Mesenchymal stem cell (in vitro differentiated cells and primary cell): ENCODE measurements around the gene KATNB1.
A peak's percentile ranks its signal among the peaks of the same experiment; 100 is the strongest.

ENCODE experiments used
- DNase-seq: peaks from one replicate; pipeline ENCODE4 v3.0.0-alpha.2; 2013
- H2AFZ ChIP-seq: one replicate; pipeline ENCODE4 v1.6.1; 2013; ENCODE audit warnings: low read depth, mild to moderate bottlenecking, control low read depth, inconsistent platforms, low read length, moderate library complexity
- H2AK5ac ChIP-seq: 2 replicates; pipeline ENCODE4 v1.6.1; 2013; ENCODE audit warnings: low read length, moderate library complexity, mild to moderate bottlenecking, inconsistent platforms; ENCODE audit not compliant: severe bottlenecking
- H2BK120ac ChIP-seq: one replicate; pipeline ENCODE4 v1.6.1; 2013; ENCODE audit warnings: low read depth, mild to moderate bottlenecking, inconsistent platforms, low read length, moderate library complexity
- H2BK12ac ChIP-seq, 2 experiments: one replicate each; pipeline ENCODE4 v1.6.1; 2013; ENCODE audit warnings: inconsistent platforms in 2 of 2, low read length in 2 of 2, mild to moderate bottlenecking in 2 of 2, moderate library complexity in 2 of 2, control low read depth in 1 of 2
- H2BK15ac ChIP-seq: one replicate; pipeline ENCODE4 v1.6.1; 2013; ENCODE audit warnings: mild to moderate bottlenecking, low read depth, inconsistent platforms; ENCODE audit not compliant: poor library complexity, severe bottlenecking
- H2BK5ac ChIP-seq: 2 replicates; pipeline ENCODE4 v1.6.1; 2013; ENCODE audit warnings: low read depth, mild to moderate bottlenecking, low read length, control low read depth, inconsistent platforms; ENCODE audit not compliant: poor library complexity, severe bottlenecking
- H3K14ac ChIP-seq, 2 experiments: one replicate each; pipeline ENCODE4 v1.6.1; 2013; ENCODE audit warnings: inconsistent platforms in 2 of 2, low read length in 2 of 2, control low read depth in 1 of 2, mild to moderate bottlenecking in 1 of 2, moderate library complexity in 1 of 2
- H3K18ac ChIP-seq, 2 experiments: one replicate each; pipeline ENCODE4 v1.6.1; 2013; ENCODE audit warnings: inconsistent platforms in 2 of 2, low read length in 2 of 2, control low read depth in 1 of 2, low read depth in 1 of 2, mild to moderate bottlenecking in 1 of 2
- H3K23ac ChIP-seq, 2 experiments: one replicate each; pipeline ENCODE4 v1.6.1; 2013; ENCODE audit warnings: inconsistent platforms in 2 of 2, low read length in 2 of 2, mild to moderate bottlenecking in 2 of 2, moderate library complexity in 2 of 2, control low read depth in 1 of 2
- H3K27ac ChIP-seq: 2 replicates; pipeline ENCODE4 v1.5.1; 2013; ENCODE audit warnings: mild to moderate bottlenecking, moderate library complexity, low read length, control low read depth, inconsistent platforms; ENCODE audit not compliant: poor library complexity, severe bottlenecking
- H3K27me3 ChIP-seq, 2 experiments: 2 replicates each; pipeline versions ENCODE4 v1.6.1 to v1.7.0; 2013; ENCODE audit warnings: low read length in 2 of 2, mild to moderate bottlenecking in 2 of 2, moderate library complexity in 2 of 2, control low read depth in 1 of 2, inconsistent platforms in 1 of 2; ENCODE audit not compliant: control insufficient read depth in 1 of 2, insufficient read depth in 1 of 2
- H3K36me3 ChIP-seq, 2 experiments: 2 replicates each; pipeline versions ENCODE4 v1.6.1 to v1.7.0; 2013; ENCODE audit warnings: low read length in 2 of 2, control low read depth in 1 of 2, inconsistent platforms in 1 of 2, low read depth in 1 of 2, mild to moderate bottlenecking in 1 of 2; ENCODE audit not compliant: insufficient read depth in 2 of 2, control insufficient read depth in 1 of 2
- H3K4ac ChIP-seq, 2 experiments: one replicate each; pipeline ENCODE4 v1.6.1; 2013; ENCODE audit warnings: inconsistent platforms in 2 of 2, low read length in 2 of 2, mild to moderate bottlenecking in 2 of 2, moderate library complexity in 2 of 2, control low read depth in 1 of 2, low read depth in 1 of 2
- H3K4me1 ChIP-seq: 2 replicates; pipeline ENCODE4 v1.6.1; 2013; ENCODE audit warnings: low read depth, low read length, control low read depth; ENCODE audit not compliant: control insufficient read depth, insufficient read depth
- H3K4me2 ChIP-seq: 2 replicates; pipeline ENCODE4 v1.6.1; 2013; ENCODE audit warnings: low read length, mild to moderate bottlenecking, inconsistent platforms; ENCODE audit not compliant: poor library complexity, severe bottlenecking
- H3K4me3 ChIP-seq, 2 experiments: 2 replicates each; pipeline versions ENCODE4 v1.5.1 to v1.7.0; 2013; ENCODE audit warnings: low read length in 2 of 2, mild to moderate bottlenecking in 2 of 2, control low read depth in 1 of 2, low read depth in 1 of 2; ENCODE audit not compliant: insufficient read depth in 1 of 2
- H3K79me1 ChIP-seq: replicated peaks from 2 replicates; pipeline ENCODE4 v1.6.1; 2013; ENCODE audit warnings: mild to moderate bottlenecking, control low read depth, low read length, inconsistent platforms; ENCODE audit not compliant: poor library complexity, severe bottlenecking
- H3K9ac ChIP-seq: 2 replicates; pipeline ENCODE4 v1.7.0; 2013; ENCODE audit warnings: mild to moderate bottlenecking, low read length, moderate library complexity
- H3K9me3 ChIP-seq: 2 replicates; pipeline ENCODE4 v1.7.0; 2013; ENCODE audit warnings: mild to moderate bottlenecking, low read length; ENCODE audit not compliant: control insufficient read depth
- H4K8ac ChIP-seq: one replicate; pipeline ENCODE4 v1.6.1; 2013; ENCODE audit warnings: inconsistent platforms, mild to moderate bottlenecking, low read length, moderate library complexity
- H4K91ac ChIP-seq: one replicate; pipeline ENCODE4 v1.6.1; 2013; ENCODE audit warnings: mild to moderate bottlenecking, low read length, inconsistent platforms
- WGBS: methylation state at CpG from one replicate; pipeline ENCODE4 v1.1.7; 2013; ENCODE audit warnings: mixed read lengths; 5-methylcytosine and 5-hydroxymethylcytosine counted together

Gene KATNB1

DNA sequence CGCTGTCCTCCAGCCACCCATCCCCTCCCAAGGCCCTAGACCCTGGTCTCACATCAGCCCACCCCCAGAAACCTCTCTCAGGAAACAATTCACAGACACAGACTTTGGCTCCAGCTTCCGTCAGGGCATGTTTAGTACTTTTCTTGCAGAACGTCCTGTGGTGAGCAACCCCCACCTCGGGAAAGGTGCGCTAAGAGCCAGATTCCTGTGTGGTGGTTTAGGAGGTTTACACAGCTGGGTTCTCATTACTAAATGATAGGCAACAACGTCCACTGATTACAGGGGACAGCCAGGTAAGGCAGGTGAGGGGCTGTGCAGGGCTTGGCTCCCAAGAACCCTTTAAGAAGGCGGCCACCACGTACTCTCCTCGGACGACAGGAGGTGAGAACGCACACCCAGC is 37.4 kb downstream of the KATNB1 start:
- Histone ChIP-seq H3K18ac (no peak overlapping the region), H3K4me2 (no peak overlapping the region), H3K36me3 (peaks cover 36 to 79% of the 10 kb centered on the region in 2 experiments), H3K14ac (no peak overlapping the region), H3K9ac (no peak overlapping the region), H3K4me1 (peaks cover 54% of the 10 kb centered on the region), H2AFZ (no peak overlapping the region), H2BK5ac (no peak overlapping the region), H3K4me3 (no peak overlapping the region), H3K23ac (no peak overlapping the region), H2AK5ac (peak overlapping the region; percentile 21), H3K27me3 (no peaks in the 10 kb centered on the region), H3K27ac (peak overlapping the region; percentile 89), H3K79me1 (peaks cover 32% of the 10 kb centered on the region), H4K91ac (no peak overlapping the region), H4K8ac (no peak overlapping the region), H3K4ac (no peak overlapping the region), H2BK12ac (no peak overlapping the region), H2BK15ac (no peak overlapping the region), H2BK120ac (no peak overlapping the region), H3K9me3 (no peaks in the 10 kb centered on the region)
- WGBS: 95% methylated on average over 11 of the region's 11 CpGs
- DNase-seq: no peak

DNA sequence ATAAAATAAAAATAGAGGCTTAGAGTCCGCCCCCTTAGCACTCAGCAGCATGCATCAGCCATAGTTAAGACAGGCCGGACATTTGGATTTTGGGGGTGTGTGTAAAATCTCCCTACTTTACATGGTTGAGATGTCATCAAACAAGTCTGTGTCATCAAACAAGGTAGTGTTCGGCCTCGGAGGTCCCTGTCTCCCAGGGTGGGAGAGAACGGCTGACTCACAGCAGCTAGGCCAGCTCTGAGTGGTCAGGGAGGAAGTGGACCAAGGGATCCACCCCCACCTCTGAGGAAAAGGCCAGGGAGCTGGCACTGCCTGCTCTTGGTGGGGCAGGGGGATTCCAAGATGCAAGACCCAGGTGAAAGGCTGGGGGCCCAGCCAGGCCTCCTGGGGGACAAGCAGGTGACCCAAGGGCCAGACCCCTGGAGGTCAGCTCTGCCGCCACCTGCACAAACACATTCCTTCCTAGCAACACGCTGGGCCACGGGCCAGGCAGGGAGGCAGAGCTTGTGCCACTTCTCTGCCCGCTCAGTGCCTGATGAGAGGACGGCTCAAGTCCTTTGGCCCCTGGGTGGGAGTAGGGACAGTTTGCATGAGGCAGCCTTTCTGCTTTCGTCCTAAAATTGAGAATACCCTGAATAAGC is 38.2 kb downstream of the KATNB1 start:
- Histone ChIP-seq H3K23ac (no peak overlapping the region), H3K79me1 (peaks cover 32% of the 10 kb centered on the region), H3K27me3 (no peaks in the 10 kb centered on the region), H4K8ac (no peak overlapping the region), H4K91ac (no peak overlapping the region), H3K14ac (no peak overlapping the region), H2BK120ac (no peak overlapping the region), H2AK5ac (no peak overlapping the region), H2BK5ac (no peak overlapping the region), H2BK15ac (no peak overlapping the region), H3K18ac (no peak overlapping the region), H3K27ac (peak overlapping the region; percentile 89), H2AFZ (no peak overlapping the region), H2BK12ac (no peak overlapping the region), H3K4me3 (no peak overlapping the region), H3K36me3 (peaks cover 32 to 74% of the 10 kb centered on the region in 2 experiments), H3K4ac (no peak overlapping the region), H3K9ac (no peak overlapping the region), H3K4me2 (no peak overlapping the region), H3K4me1 (peaks cover 56% of the 10 kb centered on the region), H3K9me3 (no peaks in the 10 kb centered on the region)
- 80% methylated on average over 10 of the region's 11 CpGs for WGBS
- DNase-seq: peak; percentile 37

- no peak overlapping the region for H4K91ac ChIP-seq
- H2BK120ac ChIP-seq: no peak overlapping the region
- peak overlapping the region; percentile 89 for H3K27ac ChIP-seq
- H3K9me3 ChIP-seq: no peaks in the 10 kb centered on the region
- peaks cover 27 to 64% of the 10 kb centered on the region in 2 experiments for H3K36me3 ChIP-seq
- H2BK12ac ChIP-seq: no peak overlapping the region
- no peak overlapping the region for H3K4ac ChIP-seq
- peak overlapping the region; percentile 93 for H2AK5ac ChIP-seq
- H2AFZ ChIP-seq: no peak overlapping the region
- 91% methylated on average over 12 of the region's 12 CpGs for WGBS
- H3K14ac ChIP-seq: no peak overlapping the region
- H3K23ac ChIP-seq: peak overlapping the region in 1 of 2 experiments; percentile 9
- H3K4me3 ChIP-seq: no peak overlapping the region
- H3K79me1 ChIP-seq: peaks cover 26% of the 10 kb centered on the region
- no peak overlapping the region for H3K9ac ChIP-seq
- H4K8ac ChIP-seq: no peak overlapping the region
- no peak for DNase-seq
- H3K4me1 ChIP-seq: peaks cover 53% of the 10 kb centered on the region
- H2BK5ac ChIP-seq: peak overlapping the region; percentile 24
- H3K18ac ChIP-seq: no peak overlapping the region
- H2BK15ac ChIP-seq: no peak overlapping the region
- H3K27me3 ChIP-seq: no peaks in the 10 kb centered on the region
- no peak overlapping the region for H3K4me2 ChIP-seq
These were observed 39.2 kb downstream of the KATNB1 start for GRCh38 chr16:57774705-57775285.

- Histone ChIP-seq H2BK120ac (no peak overlapping the region), H2BK15ac (no peak overlapping the region), H3K4me3 (no peak overlapping the region), H3K4me1 (peaks cover 50% of the 10 kb centered on the region), H3K4ac (no peak overlapping the region), H3K9ac (no peak overlapping the region), H4K8ac (peak overlapping the region; percentile 57), H2BK12ac (no peak overlapping the region), H4K91ac (peak overlapping the region; percentile 11), H3K23ac (peak overlapping the region in 1 of 2 experiments; percentile 43), H2AFZ (no peak overlapping the region), H2BK5ac (no peak overlapping the region), H3K79me1 (peaks cover 16% of the 10 kb centered on the region), H3K27ac (peak overlapping the region; percentile 89), H3K4me2 (no peak overlapping the region), H3K9me3 (no peaks in the 10 kb centered on the region), H3K14ac (no peak overlapping the region), H3K18ac (no peak overlapping the region), H3K36me3 (peaks cover 16 to 60% of the 10 kb centered on the region in 2 experiments), H3K27me3 (no peaks in the 10 kb centered on the region), H2AK5ac (peak overlapping the region; percentile 93)
- peak; percentile 54 for DNase-seq
- WGBS: 48% methylated on average over 23 of the region's 23 CpGs
These were observed 40.3 kb downstream of the KATNB1 start for GRCh38 chr16:57775661-57776469.
